Measurements from ENCODE around the gene SELENOM.

SELENOM gene

GRCh38 chr22:31125521-31126117 lies 18.3 kb upstream of the SELENOM start:
- TF ChIP-seq POLR2AphosphoS5 (IDR thresholded peaks at IDR 0.05; ENCODE audit: low read depth, low read length) (no peak), TAF1 (IDR thresholded peaks at IDR 0.05; ENCODE audit: low read depth, low read length) (no peak), PAX5 (IDR thresholded peaks at IDR 0.05; ENCODE audit: insufficient read depth, low read length, severe bottlenecking) (no peak), POLR2A (IDR thresholded peaks at IDR 0.05; ENCODE audit: low read depth, low read length) (no peak), POU2F2 (IDR thresholded peaks at IDR 0.05; ENCODE audit: low read depth, low read length) (no peak), SPI1 (IDR thresholded peaks at IDR 0.05; ENCODE audit: low read depth, low read length) (no peak)
- FAIRE-seq, result no peak
- no peak for DNase-seq (ENCODE audit: insufficient read length, low spot score)

DNA sequence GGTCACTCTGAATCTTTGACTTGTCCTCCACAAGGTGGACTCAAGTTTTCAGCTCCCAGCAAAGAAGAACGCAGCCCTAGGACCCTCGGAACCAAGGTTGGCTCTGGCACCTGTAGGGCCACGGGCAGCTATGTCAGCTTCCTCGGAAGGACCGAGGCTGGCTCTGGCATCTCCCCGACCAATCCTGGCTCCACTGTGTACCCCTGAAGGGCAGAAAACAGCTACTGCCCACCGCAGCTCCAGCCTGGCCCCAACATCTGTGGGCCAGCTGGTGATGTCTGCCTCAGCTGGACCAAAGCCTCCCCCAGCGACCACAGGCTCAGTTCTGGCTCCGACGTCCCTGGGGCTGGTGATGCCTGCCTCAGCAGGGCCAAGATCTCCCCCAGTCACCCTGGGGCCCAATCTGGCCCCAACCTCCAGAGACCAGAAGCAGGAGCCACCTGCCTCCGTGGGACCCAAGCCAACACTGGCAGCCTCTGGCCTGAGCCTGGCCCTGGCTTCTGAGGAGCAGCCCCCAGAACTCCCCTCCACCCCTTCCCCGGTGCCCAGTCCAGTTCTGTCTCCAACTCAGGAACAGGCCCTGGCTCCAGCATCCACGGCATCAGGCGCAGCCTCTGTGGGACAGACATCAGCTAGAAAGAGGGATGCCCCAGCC lies 17.6 kb upstream of the SELENOM start:
- FAIRE-seq (no peak), DNase-seq (ENCODE audit: insufficient read length, low spot score) (no peak)
- TF ChIP-seq PAX5 (IDR thresholded peaks at IDR 0.05; ENCODE audit: insufficient read depth, low read length, severe bottlenecking) (no peak), POLR2A (IDR thresholded peaks at IDR 0.05; ENCODE audit: low read depth, low read length) (no peak), SPI1 (IDR thresholded peaks at IDR 0.05; ENCODE audit: low read depth, low read length) (no peak), POLR2AphosphoS5 (IDR thresholded peaks at IDR 0.05; ENCODE audit: low read depth, low read length) (no peak), POU2F2 (IDR thresholded peaks at IDR 0.05; ENCODE audit: low read depth, low read length) (no peak), TAF1 (IDR thresholded peaks at IDR 0.05; ENCODE audit: low read depth, low read length) (no peak)

DNA sequence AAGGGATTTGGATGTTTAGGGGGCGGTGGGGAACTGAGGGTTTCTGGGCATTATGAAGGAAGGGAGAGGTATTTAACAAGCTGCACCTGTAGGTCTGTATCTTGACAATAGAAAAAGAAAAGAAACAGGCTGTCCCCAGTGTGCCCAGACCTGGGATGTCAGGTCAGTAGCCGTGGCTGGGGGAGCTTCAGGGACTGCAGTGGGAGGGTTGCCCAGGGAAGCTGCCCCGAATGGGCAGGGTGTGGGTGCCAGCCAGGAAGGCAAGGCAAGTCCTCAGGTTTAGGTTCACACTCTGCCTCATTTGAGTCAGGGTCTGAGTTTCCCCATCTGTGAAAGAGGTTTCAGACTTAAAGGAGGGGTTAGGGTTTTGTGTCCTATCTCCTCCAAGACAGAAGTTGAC lies 16.9 kb upstream of the SELENOM start:
- DNase-seq (ENCODE audit: insufficient read length, low spot score) (no peak), FAIRE-seq (no peak)
- TF ChIP-seq POU2F2 (IDR thresholded peaks at IDR 0.05; ENCODE audit: low read depth, low read length) (no peak), TAF1 (IDR thresholded peaks at IDR 0.05; ENCODE audit: low read depth, low read length) (no peak), SPI1 (IDR thresholded peaks at IDR 0.05; ENCODE audit: low read depth, low read length) (no peak), PAX5 (IDR thresholded peaks at IDR 0.05; ENCODE audit: insufficient read depth, low read length, severe bottlenecking) (no peak), POLR2AphosphoS5 (IDR thresholded peaks at IDR 0.05; ENCODE audit: low read depth, low read length) (no peak), POLR2A (IDR thresholded peaks at IDR 0.05; ENCODE audit: low read depth, low read length) (no peak)

DNA sequence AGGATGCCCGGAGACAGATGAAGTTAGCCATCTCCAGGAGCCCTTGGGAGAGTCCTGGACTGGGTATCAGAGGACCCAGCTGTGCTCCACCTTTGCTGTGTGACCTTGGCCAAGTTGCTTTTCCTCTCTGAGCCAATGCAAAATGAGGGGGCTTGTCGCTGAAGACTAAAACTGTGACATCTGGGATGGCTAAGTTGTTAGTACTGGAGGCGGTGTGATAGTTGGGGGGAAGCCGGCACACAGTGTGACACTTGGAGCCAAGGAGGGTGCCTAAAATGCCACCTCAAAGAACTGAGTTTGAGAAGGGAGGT lies 15.9 kb upstream of the SELENOM start:
- no peak for TF ChIP-seq POLR2AphosphoS5 (IDR thresholded peaks at IDR 0.05; ENCODE audit: low read depth, low read length)
- TF ChIP-seq TAF1 (IDR thresholded peaks at IDR 0.05; ENCODE audit: low read depth, low read length), result no peak
- no peak for TF ChIP-seq POU2F2 (IDR thresholded peaks at IDR 0.05; ENCODE audit: low read depth, low read length)
- TF ChIP-seq SPI1 (IDR thresholded peaks at IDR 0.05; ENCODE audit: low read depth, low read length), result no peak
- no peak for TF ChIP-seq PAX5 (IDR thresholded peaks at IDR 0.05; ENCODE audit: insufficient read depth, low read length, severe bottlenecking)
- TF ChIP-seq POLR2A (IDR thresholded peaks at IDR 0.05; ENCODE audit: low read depth, low read length), result no peak
- DNase-seq (ENCODE audit: insufficient read length, low spot score) (no peak), FAIRE-seq (no peak)

DNA sequence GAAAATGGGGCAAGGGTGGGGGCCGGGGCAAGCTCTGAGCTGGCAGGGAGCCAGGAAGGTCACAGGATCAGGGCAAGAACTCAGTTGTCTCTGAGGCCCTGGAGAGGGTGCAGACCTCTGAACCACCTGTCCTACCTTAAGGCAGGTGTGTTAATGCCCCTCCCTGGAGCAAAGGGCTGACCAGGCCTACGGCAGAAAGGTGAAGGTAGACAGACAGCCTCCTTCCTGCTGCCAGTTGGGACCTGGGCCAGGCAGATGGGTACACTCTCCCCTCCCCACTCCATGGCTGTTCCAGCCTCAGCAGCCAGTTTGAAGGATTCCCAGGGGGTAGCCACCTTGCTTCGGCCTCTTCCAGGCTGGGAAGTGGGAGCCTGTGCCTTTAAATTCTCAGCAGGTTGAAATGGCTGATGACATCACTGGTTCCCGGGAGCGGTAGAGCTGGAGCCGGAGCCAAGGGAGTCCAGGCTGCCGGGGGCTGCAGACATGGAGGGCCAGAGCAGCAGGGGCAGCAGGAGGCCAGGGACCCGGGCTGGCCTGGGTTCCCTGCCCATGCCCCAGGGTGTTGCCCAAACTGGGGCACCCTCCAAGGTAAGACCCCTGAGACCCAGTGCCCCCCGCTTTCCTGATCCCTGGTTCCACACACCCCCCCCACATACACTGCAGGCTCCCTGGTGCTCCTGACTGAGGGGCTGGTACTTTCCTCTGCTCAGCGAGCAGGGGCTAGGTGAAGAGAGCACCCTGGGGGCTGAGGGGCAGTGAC lies 15.3 kb upstream of the SELENOM start, which contains the start of gene INPP5J:
Gene INPP5J, plus strand, starts transcription at position 435 of the 760 bp plus-strand sequence. Its CDS starts 49 bp downstream, at position 484.
- DNase-seq (ENCODE audit: insufficient read length, low spot score) (no peak), FAIRE-seq (no peak)
- TF ChIP-seq POLR2A (IDR thresholded peaks at IDR 0.05; ENCODE audit: low read depth, low read length) (no peak), SPI1 (IDR thresholded peaks at IDR 0.05; ENCODE audit: low read depth, low read length) (no peak), POLR2AphosphoS5 (IDR thresholded peaks at IDR 0.05; ENCODE audit: low read depth, low read length) (no peak)

- no peak for FAIRE-seq
These were observed 14.8 kb upstream of the SELENOM start for GRCh38 chr22:31122196-31122531.

GRCh38 chr22:31121403-31121802 lies 14.0 kb upstream of the SELENOM start:
- no peak for DNase-seq (ENCODE audit: insufficient read length, low spot score)
- FAIRE-seq, result no peak
- no peak for TF ChIP-seq PAX5 (IDR thresholded peaks at IDR 0.05; ENCODE audit: insufficient read depth, low read length, severe bottlenecking)
- no peak for TF ChIP-seq SPI1 (IDR thresholded peaks at IDR 0.05; ENCODE audit: low read depth, low read length)
- TF ChIP-seq POLR2AphosphoS5 (IDR thresholded peaks at IDR 0.05; ENCODE audit: low read depth, low read length), result no peak
- TF ChIP-seq POLR2A (IDR thresholded peaks at IDR 0.05; ENCODE audit: low read depth, low read length), result no peak
- no peak for TF ChIP-seq TAF1 (IDR thresholded peaks at IDR 0.05; ENCODE audit: low read depth, low read length)
- no peak for TF ChIP-seq POU2F2 (IDR thresholded peaks at IDR 0.05; ENCODE audit: low read depth, low read length)

More at GRCh38 chr22:31122196-31122531, 14.8 kb upstream of the SELENOM start:
- DNase-seq (ENCODE audit: insufficient read length, low spot score), result no peak
- no peak for TF ChIP-seq PAX5 (IDR thresholded peaks at IDR 0.05; ENCODE audit: insufficient read depth, low read length, severe bottlenecking)
- no peak for TF ChIP-seq SPI1 (IDR thresholded peaks at IDR 0.05; ENCODE audit: low read depth, low read length)
- TF ChIP-seq POLR2A (IDR thresholded peaks at IDR 0.05; ENCODE audit: low read depth, low read length), result no peak
- no peak for TF ChIP-seq TAF1 (IDR thresholded peaks at IDR 0.05; ENCODE audit: low read depth, low read length)
- no peak for TF ChIP-seq POLR2AphosphoS5 (IDR thresholded peaks at IDR 0.05; ENCODE audit: low read depth, low read length)
- TF ChIP-seq POU2F2 (IDR thresholded peaks at IDR 0.05; ENCODE audit: low read depth, low read length), result no peak

DNA sequence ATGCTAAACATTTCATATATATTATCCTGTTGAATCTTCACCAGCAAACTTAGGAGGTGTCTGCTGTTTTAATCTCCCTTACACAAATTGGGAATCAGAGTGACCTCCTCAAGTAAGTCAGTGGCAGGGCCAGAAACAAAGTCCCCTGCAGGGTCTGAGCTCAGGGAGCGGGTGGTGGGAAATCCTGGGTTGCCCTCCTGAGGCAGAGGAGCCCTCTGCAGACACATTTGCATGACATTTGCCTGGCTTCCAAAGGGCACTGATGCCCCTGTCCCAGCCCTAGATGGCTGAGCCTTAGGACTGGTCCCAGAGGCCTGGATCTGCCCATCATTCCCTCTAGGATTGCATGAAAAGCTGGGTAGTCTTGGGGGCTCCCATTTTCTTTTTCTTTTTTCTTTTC lies 13.3 kb upstream of the SELENOM start:
- DNase-seq (ENCODE audit: insufficient read length, low spot score), result no peak
- no peak for FAIRE-seq
- TF ChIP-seq PAX5 (IDR thresholded peaks at IDR 0.05; ENCODE audit: insufficient read depth, low read length, severe bottlenecking) (no peak), TAF1 (IDR thresholded peaks at IDR 0.05; ENCODE audit: low read depth, low read length) (no peak), SPI1 (IDR thresholded peaks at IDR 0.05; ENCODE audit: low read depth, low read length) (no peak), POLR2AphosphoS5 (IDR thresholded peaks at IDR 0.05; ENCODE audit: low read depth, low read length) (no peak), POU2F2 (IDR thresholded peaks at IDR 0.05; ENCODE audit: low read depth, low read length) (no peak), POLR2A (IDR thresholded peaks at IDR 0.05; ENCODE audit: low read depth, low read length) (no peak)

DNA sequence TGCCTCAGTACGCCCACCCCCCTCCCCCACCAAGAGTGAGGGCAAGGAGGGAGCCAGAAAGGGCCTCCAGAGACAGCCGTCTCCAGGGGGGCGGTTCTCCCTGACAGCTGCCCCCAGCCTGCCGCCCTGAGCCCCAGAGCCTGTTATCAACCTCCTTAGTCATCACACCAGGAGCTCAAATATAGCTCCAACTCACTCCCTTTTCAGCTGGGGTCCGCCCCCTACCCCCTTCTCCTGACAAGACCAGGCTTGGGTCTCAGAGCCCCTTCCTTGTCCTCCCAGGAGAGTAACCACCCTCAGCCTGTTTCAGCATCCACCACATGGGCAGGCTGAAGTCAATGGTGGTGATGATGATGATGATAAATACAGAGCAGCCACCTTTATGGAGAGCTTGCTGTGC lies 12.9 kb upstream of the SELENOM start:
- TF ChIP-seq POLR2A (IDR thresholded peaks at IDR 0.05; ENCODE audit: low read depth, low read length) (no peak), TAF1 (IDR thresholded peaks at IDR 0.05; ENCODE audit: low read depth, low read length) (no peak), SPI1 (IDR thresholded peaks at IDR 0.05; ENCODE audit: low read depth, low read length) (no peak), POU2F2 (IDR thresholded peaks at IDR 0.05; ENCODE audit: low read depth, low read length) (no peak), POLR2AphosphoS5 (IDR thresholded peaks at IDR 0.05; ENCODE audit: low read depth, low read length) (no peak), PAX5 (IDR thresholded peaks at IDR 0.05; ENCODE audit: insufficient read depth, low read length, severe bottlenecking) (no peak)
- DNase-seq (ENCODE audit: insufficient read length, low spot score), result no peak
- no peak for FAIRE-seq
